ENCODE data around the gene PAK2.

The PAK2 gene

DNA sequence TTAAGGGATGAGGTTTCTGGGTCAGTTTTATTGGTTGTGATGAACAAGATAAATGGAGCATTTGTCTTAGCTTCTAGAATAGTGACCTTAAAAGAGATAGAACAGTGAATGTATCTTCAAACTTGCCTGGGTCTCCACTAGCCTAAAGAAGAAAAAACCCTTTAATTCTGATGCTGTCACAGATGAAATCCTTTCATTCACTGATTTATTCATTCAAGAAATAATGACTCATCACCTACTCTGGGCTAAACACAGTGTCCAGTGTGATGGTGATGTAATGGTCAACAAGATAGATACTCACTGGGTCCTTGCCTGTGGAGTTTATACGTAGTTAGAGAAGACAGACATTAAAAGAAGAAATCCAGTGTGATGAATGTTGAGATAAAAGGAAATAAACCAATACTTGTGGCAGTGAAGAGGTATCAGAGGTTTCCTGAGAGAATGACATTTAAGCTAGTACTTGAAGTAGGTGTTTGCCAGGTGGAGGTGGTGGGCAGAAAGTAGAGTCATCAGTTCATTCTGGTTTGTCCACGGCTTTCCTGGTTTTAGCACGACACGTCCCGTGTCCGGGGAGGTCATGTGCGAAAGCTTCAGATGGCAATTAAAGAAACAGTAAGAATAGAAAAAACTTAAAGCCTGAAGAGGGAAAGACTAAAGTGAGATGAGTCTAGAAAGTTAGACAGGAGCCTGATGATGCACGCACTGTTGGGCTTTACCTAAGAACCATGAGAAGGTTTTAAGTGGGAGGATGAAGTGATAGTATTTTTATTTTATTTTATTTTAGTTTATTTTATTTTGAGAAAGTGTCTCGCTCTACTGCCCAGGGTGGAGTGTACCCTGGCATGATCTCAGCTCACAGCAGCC, 18.5 kb downstream of the PAK2 start:
- peaks cover 77% of the 10 kb centered on the region for H3K36me3 Mint-ChIP-seq (ENCODE audit: low read depth)
- H3K4me3 Mint-ChIP-seq = no peak overlapping the region
- TF ChIP-seq, protein P1, sequence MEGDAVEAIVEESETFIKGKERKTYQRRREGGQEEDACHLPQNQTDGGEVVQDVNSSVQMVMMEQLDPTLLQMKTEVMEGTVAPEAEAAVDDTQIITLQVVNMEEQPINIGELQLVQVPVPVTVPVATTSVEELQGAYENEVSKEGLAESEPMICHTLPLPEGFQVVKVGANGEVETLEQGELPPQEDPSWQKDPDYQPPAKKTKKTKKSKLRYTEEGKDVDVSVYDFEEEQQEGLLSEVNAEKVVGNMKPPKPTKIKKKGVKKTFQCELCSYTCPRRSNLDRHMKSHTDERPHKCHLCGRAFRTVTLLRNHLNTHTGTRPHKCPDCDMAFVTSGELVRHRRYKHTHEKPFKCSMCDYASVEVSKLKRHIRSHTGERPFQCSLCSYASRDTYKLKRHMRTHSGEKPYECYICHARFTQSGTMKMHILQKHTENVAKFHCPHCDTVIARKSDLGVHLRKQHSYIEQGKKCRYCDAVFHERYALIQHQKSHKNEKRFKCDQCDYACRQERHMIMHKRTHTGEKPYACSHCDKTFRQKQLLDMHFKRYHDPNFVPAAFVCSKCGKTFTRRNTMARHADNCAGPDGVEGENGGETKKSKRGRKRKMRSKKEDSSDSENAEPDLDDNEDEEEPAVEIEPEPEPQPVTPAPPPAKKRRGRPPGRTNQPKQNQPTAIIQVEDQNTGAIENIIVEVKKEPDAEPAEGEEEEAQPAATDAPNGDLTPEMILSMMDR (IDR thresholded peaks at IDR 0.05; ENCODE audit: unreplicated experiment in 3 of 3) = no peak

DNA sequence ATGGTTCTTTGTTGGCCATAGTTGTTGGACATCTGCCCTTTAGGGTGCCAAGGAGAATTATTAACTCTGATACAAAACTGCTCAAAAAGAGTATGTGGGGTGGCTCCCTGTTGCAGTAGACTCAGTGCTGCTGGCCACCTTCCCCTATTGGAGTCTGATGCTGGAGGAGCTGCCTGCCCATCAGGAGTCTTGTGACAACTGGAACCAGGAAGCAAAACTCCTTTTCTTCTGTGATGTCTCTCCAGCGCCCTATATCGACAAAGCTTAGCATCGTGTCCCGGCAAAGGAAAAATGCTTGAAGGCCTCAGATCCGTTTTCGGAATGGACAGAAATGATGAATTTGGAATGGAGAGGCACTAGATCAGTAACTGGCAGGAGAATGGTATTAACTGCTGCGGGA, 23.5 kb downstream of the PAK2 start:
- no peak overlapping the region for H3K4me3 Mint-ChIP-seq
- H3K36me3 Mint-ChIP-seq (ENCODE audit: low read depth) = peaks cover 68% of the 10 kb centered on the region
- H3K27me3 Mint-ChIP-seq (ENCODE audit: low read depth) = no peaks in the 10 kb centered on the region
- no peaks in the 10 kb centered on the region for H3K4me1 Mint-ChIP-seq
- peaks cover 22% of the 10 kb centered on the region for H3K9me3 Mint-ChIP-seq
- no peak overlapping the region for H3K27ac Mint-ChIP-seq
- TF ChIP-seq, protein P1 (IDR thresholded peaks at IDR 0.05; ENCODE audit: unreplicated experiment in 3 of 3) = no peak

More for the DNA sequence above, 18.5 kb downstream of the PAK2 start:
- H3K9me3 Mint-ChIP-seq = peaks cover 32% of the 10 kb centered on the region
- no peaks in the 10 kb centered on the region for H3K4me1 Mint-ChIP-seq
- H3K27me3 Mint-ChIP-seq (ENCODE audit: low read depth) = no peaks in the 10 kb centered on the region
- no peak overlapping the region for H3K27ac Mint-ChIP-seq

DNA sequence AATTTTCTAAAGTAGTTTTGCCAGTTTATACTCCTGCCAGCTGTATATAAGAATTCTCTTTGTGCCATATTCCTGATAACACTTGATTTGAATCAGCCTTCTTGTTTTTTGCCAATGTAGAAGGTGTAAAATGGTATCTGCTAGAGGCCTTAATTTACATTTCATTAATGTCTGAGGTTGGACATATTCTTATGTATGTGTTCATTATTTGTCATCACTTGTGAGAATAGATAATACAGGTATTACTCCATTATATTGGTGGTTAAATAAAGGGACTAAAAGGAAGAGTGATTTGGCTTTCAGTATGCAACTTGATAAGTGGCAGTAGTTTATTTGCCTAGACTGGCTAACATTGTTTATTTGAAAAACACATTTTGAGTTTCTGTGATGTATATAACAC, 25.8 kb downstream of the PAK2 start:
- Mint-ChIP-seq H3K27me3 (ENCODE audit: low read depth) (no peaks in the 10 kb centered on the region), H3K4me3 (no peak overlapping the region), H3K27ac (no peak overlapping the region), H3K36me3 (ENCODE audit: low read depth) (peaks cover 59% of the 10 kb centered on the region), H3K9me3 (peaks cover 17% of the 10 kb centered on the region), H3K4me1 (no peaks in the 10 kb centered on the region)
- TF ChIP-seq, protein P1 (IDR thresholded peaks at IDR 0.05; ENCODE audit: unreplicated experiment in 3 of 3) = no peak

- Mint-ChIP-seq H3K4me1 (no peaks in the 10 kb centered on the region), H3K4me3 (no peak overlapping the region), H3K27me3 (ENCODE audit: low read depth) (no peaks in the 10 kb centered on the region), H3K27ac (no peak overlapping the region), H3K36me3 (ENCODE audit: low read depth) (peaks cover 63% of the 10 kb centered on the region), H3K9me3 (peaks cover 16% of the 10 kb centered on the region)
- TF ChIP-seq, protein P1 (IDR thresholded peaks at IDR 0.05; ENCODE audit: unreplicated experiment in 3 of 3) = no peak
Observed at GRCh38 chr3:196771067-196771466, 31.4 kb downstream of the PAK2 start.

GRCh38 chr3:196772102-196772501, 32.4 kb downstream of the PAK2 start:
- Mint-ChIP-seq H3K27me3 (ENCODE audit: low read depth) (no peaks in the 10 kb centered on the region), H3K4me3 (no peak overlapping the region), H3K9me3 (peaks cover 16% of the 10 kb centered on the region), H3K36me3 (ENCODE audit: low read depth) (peaks cover 61% of the 10 kb centered on the region), H3K4me1 (no peaks in the 10 kb centered on the region), H3K27ac (no peak overlapping the region)
- TF ChIP-seq, protein P1 (IDR thresholded peaks at IDR 0.05; ENCODE audit: unreplicated experiment in 3 of 3) = no peak

- H3K27ac Mint-ChIP-seq = peak overlapping the region in 1 of 3 experiments; percentile 41
- no peaks in the 10 kb centered on the region for H3K4me1 Mint-ChIP-seq
- H3K9me3 Mint-ChIP-seq = peaks cover 16% of the 10 kb centered on the region
- no peak overlapping the region for H3K4me3 Mint-ChIP-seq
- TF ChIP-seq, protein P1 (IDR thresholded peaks at IDR 0.05; ENCODE audit: unreplicated experiment in 3 of 3) = no peak
- H3K27me3 Mint-ChIP-seq (ENCODE audit: low read depth) = no peaks in the 10 kb centered on the region
- H3K36me3 Mint-ChIP-seq (ENCODE audit: low read depth) = peaks cover 62% of the 10 kb centered on the region
Observed at GRCh38 chr3:196772897-196773296, 33.2 kb downstream of the PAK2 start.

All from nephron (organoid).